ENCODE measurements around the gene RPH3AL.

The RPH3AL gene

GRCh38 chr17:364308-364707 is 11.7 kb upstream of the RPH3AL start:
- Histone ChIP-seq H3K36me3 (ENCODE audit: low read depth) (no peaks in the 10 kb centered on the region), H3K9me3 (ENCODE audit: severe bottlenecking) (no peaks in the 10 kb centered on the region), H3K27ac (ENCODE audit: poor library complexity, severe bottlenecking) (no peak overlapping the region), H3K4me3 (ENCODE audit: severe bottlenecking) (no peak overlapping the region), H3K4me1 (ENCODE audit: insufficient read depth, poor library complexity, severe bottlenecking) (no peaks in the 10 kb centered on the region), H3K27me3 (ENCODE audit: insufficient read depth, poor library complexity, severe bottlenecking) (no peaks in the 10 kb centered on the region)
- DNase-seq (ENCODE audit: low spot score), result no peak
- ATAC-seq (ENCODE audit: low read depth), result no peak
- TF ChIP-seq CTCF (IDR thresholded peaks at IDR 0.05; ENCODE audit: poor library complexity, severe bottlenecking), result no peak

GRCh38 chr17:362721-363120 is 10.1 kb upstream of the RPH3AL start:
- DNase-seq (ENCODE audit: low spot score) (no peak), ATAC-seq (ENCODE audit: low read depth) (no peak)
- no peaks in the 10 kb centered on the region for H3K9me3 ChIP-seq (ENCODE audit: severe bottlenecking)

GRCh38 chr17:360092-360750 is 7.6 kb upstream of the RPH3AL start:
- ATAC-seq (ENCODE audit: low read depth) (no peak), DNase-seq (ENCODE audit: low spot score) (no peak)
- Histone ChIP-seq H3K27me3 (ENCODE audit: insufficient read depth, poor library complexity, severe bottlenecking) (no peaks in the 10 kb centered on the region), H3K4me3 (ENCODE audit: severe bottlenecking) (no peak overlapping the region), H3K27ac (ENCODE audit: poor library complexity, severe bottlenecking) (no peak overlapping the region), H3K4me1 (ENCODE audit: insufficient read depth, poor library complexity, severe bottlenecking) (no peaks in the 10 kb centered on the region), H3K36me3 (ENCODE audit: low read depth) (no peaks in the 10 kb centered on the region), H3K9me3 (ENCODE audit: severe bottlenecking) (no peaks in the 10 kb centered on the region)
- TF ChIP-seq CTCF (IDR thresholded peaks at IDR 0.05; ENCODE audit: poor library complexity, severe bottlenecking), result no peak

More at GRCh38 chr17:362721-363120, 10.1 kb upstream of the RPH3AL start:
- Histone ChIP-seq H3K4me1 (ENCODE audit: insufficient read depth, poor library complexity, severe bottlenecking) (no peaks in the 10 kb centered on the region), H3K36me3 (ENCODE audit: low read depth) (no peaks in the 10 kb centered on the region), H3K27me3 (ENCODE audit: insufficient read depth, poor library complexity, severe bottlenecking) (no peaks in the 10 kb centered on the region), H3K27ac (ENCODE audit: poor library complexity, severe bottlenecking) (no peak overlapping the region), H3K4me3 (ENCODE audit: severe bottlenecking) (no peak overlapping the region)
- no peak for TF ChIP-seq CTCF (IDR thresholded peaks at IDR 0.05; ENCODE audit: poor library complexity, severe bottlenecking)

GRCh38 chr17:358491-359151 is 6.0 kb upstream of the RPH3AL start:
- H3K9me3 ChIP-seq (ENCODE audit: severe bottlenecking), result no peaks in the 10 kb centered on the region
- H3K4me1 ChIP-seq (ENCODE audit: insufficient read depth, poor library complexity, severe bottlenecking), result no peaks in the 10 kb centered on the region
- ATAC-seq (ENCODE audit: low read depth) (no peak), DNase-seq (ENCODE audit: low spot score) (no peak)
- no peak overlapping the region for H3K4me3 ChIP-seq (ENCODE audit: severe bottlenecking)
- no peaks in the 10 kb centered on the region for H3K27me3 ChIP-seq (ENCODE audit: insufficient read depth, poor library complexity, severe bottlenecking)
- H3K27ac ChIP-seq (ENCODE audit: poor library complexity, severe bottlenecking), result no peak overlapping the region
- no peak for TF ChIP-seq CTCF (IDR thresholded peaks at IDR 0.05; ENCODE audit: poor library complexity, severe bottlenecking)
- no peaks in the 10 kb centered on the region for H3K36me3 ChIP-seq (ENCODE audit: low read depth)

GRCh38 chr17:357644-358043 is 5.0 kb upstream of the RPH3AL start:
- ATAC-seq (ENCODE audit: low read depth), result no peak
- no peak for DNase-seq (ENCODE audit: low spot score)

More at GRCh38 chr17:357644-358043, 5.0 kb upstream of the RPH3AL start:
- no peak for TF ChIP-seq CTCF (IDR thresholded peaks at IDR 0.05; ENCODE audit: poor library complexity, severe bottlenecking)
- Histone ChIP-seq H3K36me3 (ENCODE audit: low read depth) (no peaks in the 10 kb centered on the region), H3K27me3 (ENCODE audit: insufficient read depth, poor library complexity, severe bottlenecking) (no peaks in the 10 kb centered on the region), H3K27ac (ENCODE audit: poor library complexity, severe bottlenecking) (no peak overlapping the region), H3K4me3 (ENCODE audit: severe bottlenecking) (no peak overlapping the region), H3K4me1 (ENCODE audit: insufficient read depth, poor library complexity, severe bottlenecking) (no peaks in the 10 kb centered on the region), H3K9me3 (ENCODE audit: severe bottlenecking) (no peaks in the 10 kb centered on the region)
